ENCODE results near the gene TAF4. TPM values are rescaled to one million over a fixed set of nuclear protein-coding genes. Genes with fewer than 3 reads are reported as not detected.
A peak's percentile ranks its signal among the peaks of the same experiment; 100 is the strongest.

Gene TAF4
- total RNA-seq, 1 donor from 2014 or later, result 6.5 TPM

DNA sequence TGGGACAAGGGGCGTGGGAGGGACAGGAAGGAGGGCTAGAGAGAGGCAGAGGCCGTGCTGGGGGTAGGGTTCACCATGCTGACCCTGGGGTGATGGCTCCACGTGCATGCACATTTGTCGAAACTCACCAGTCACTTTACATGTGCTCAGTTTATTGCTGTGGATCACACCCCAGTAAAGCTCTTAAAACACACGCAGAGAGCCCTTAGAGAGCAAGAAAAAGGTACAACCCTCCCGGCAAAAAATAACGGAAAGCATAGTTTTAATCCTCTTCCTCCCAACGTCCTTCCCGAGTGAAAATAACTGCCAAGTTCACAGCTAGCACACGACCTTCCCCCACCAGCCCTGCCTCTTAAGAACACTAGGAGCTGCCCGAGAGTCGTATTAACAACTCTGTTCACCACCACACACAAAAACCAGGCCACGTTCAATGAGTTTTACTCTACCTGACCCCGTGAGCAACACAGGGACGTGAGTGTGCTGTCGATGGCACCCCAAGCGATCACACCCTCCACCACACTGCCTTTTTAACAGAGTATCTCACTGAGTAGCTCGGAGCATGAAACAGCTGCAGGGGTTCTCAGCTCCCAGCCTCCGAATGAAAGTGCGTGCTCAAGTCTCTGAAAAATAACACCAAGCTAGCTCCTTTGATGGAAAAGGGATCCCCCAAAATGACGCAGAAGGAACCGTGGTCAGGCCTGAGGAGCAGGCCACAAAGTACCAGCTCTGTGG lies 39.7 kb downstream of the TAF4 start:
- TF ChIP-seq, protein P1, sequence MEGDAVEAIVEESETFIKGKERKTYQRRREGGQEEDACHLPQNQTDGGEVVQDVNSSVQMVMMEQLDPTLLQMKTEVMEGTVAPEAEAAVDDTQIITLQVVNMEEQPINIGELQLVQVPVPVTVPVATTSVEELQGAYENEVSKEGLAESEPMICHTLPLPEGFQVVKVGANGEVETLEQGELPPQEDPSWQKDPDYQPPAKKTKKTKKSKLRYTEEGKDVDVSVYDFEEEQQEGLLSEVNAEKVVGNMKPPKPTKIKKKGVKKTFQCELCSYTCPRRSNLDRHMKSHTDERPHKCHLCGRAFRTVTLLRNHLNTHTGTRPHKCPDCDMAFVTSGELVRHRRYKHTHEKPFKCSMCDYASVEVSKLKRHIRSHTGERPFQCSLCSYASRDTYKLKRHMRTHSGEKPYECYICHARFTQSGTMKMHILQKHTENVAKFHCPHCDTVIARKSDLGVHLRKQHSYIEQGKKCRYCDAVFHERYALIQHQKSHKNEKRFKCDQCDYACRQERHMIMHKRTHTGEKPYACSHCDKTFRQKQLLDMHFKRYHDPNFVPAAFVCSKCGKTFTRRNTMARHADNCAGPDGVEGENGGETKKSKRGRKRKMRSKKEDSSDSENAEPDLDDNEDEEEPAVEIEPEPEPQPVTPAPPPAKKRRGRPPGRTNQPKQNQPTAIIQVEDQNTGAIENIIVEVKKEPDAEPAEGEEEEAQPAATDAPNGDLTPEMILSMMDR (conservative IDR thresholded peaks at IDR 0.05; ENCODE audit: low read depth, low read length), result peak; percentile 83
- DNase-seq (ENCODE audit: low read depth), result peak; percentile 35

DNA sequence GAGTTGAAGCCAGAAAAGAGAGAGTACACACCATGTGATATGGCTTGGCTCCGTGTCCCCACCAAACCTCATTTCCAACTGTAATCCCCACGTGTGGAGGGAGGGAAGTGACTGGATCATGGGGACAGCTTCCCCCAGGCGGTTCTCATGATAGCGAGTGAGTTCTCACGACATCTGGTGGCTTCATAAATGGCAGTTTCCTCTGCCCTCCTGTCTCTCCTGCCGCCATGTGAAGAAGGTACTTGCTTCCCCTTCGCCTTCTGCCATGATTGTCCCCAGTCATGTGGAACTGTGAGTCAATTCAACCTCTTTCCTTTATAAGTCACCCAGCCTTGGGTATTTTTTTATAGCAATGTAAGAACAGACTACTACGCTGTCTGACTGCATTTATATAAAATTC lies 40.3 kb downstream of the TAF4 start:
- DNase-seq (ENCODE audit: low read depth), result no peak
- H3K4me3 ChIP-seq (ENCODE audit: low read depth, low read length), result no peak overlapping the region
- TF ChIP-seq, protein P1 (conservative IDR thresholded peaks at IDR 0.05; ENCODE audit: low read depth, low read length), result no peak

More for the DNA sequence above, 39.7 kb downstream of the TAF4 start:
- H3K4me3 ChIP-seq (ENCODE audit: low read depth, low read length), result no peak overlapping the region

DNA sequence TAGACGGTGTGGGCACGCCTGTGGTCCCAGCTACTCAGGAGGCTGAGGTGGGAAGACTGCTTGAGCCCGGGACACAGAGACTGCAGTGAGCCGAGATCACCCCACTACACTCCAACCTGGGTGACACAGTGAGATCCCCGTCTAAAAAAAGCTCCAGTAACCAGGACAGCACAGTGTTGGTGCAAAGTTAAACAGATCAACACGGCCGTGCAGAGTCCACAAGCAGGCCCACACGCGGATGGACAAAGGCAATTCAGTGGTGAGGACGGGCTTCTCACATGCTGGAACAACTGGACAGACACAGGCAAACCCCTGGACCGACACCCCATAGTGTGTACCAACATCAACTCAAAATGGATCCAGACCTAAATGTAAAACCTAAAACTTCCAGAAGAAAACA lies 41.7 kb downstream of the TAF4 start:
- TF ChIP-seq, protein P1 (conservative IDR thresholded peaks at IDR 0.05; ENCODE audit: low read depth, low read length), result no peak
- no peak overlapping the region for H3K4me3 ChIP-seq (ENCODE audit: low read depth, low read length)
- no peak for DNase-seq (ENCODE audit: low read depth)

DNA sequence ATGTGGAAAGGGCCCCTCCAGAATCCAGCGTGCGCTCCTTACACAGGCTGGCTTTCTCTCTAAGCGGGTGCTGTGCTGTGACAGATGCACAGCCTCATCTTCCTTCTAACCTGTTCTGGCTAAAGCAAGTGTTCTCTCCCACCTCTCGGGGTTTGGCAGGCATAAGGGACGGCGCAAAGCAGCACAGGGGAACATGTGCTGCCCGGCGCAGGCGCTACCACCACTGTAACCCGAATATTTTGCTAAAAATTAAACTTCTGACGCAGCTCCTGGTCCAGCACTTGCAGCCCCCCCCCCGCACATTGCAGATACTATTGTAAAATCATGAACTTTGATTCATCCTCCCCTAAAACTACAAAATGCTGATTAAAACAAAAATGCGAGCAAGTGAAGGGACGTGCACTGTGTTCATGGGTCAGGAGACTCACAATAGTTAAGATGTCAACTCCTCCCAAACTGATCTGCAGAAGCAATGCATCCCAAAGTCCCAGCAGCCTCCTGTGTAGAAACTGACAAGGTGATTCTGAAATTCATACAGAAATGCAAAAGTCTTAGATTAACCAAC lies 43.0 kb downstream of the TAF4 start:
- no peak overlapping the region for H3K4me3 ChIP-seq (ENCODE audit: low read depth, low read length)
- TF ChIP-seq, protein P1 (conservative IDR thresholded peaks at IDR 0.05; ENCODE audit: low read depth, low read length), result no peak
- no peak for DNase-seq (ENCODE audit: low read depth)

DNA sequence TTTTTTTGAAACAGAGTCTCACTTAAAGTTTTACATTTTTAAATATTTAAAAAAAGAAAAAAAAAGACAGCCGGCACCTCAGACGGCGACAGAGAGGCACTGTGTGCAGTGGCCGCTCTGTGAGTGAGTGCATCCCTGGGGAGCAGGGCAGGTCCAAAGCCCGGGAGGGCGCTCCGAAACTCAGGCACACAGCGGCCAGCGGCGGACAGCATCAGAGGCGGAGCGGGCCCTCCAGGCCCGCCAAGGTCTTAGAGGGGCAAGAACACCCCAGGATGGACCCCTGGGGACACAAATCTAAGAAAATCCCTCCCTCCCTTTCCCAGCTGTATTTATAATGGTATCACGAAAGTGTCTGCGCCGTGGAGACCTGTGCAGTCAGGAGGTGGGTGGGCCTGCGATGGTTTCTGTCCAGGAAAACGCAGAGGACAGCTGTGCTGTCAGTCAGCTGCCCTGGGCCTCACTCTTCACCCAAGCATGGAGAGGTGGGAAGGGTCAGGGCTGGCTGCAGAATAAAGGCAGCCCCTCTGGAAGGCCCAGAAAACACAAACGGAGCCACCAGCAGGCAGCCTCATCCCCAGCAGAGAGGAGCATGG lies 43.8 kb downstream of the TAF4 start:
- no peak for DNase-seq (ENCODE audit: low read depth)
- TF ChIP-seq, protein P1 (conservative IDR thresholded peaks at IDR 0.05; ENCODE audit: low read depth, low read length), result no peak
- H3K4me3 ChIP-seq (ENCODE audit: low read depth, low read length), result no peak overlapping the region

DNA sequence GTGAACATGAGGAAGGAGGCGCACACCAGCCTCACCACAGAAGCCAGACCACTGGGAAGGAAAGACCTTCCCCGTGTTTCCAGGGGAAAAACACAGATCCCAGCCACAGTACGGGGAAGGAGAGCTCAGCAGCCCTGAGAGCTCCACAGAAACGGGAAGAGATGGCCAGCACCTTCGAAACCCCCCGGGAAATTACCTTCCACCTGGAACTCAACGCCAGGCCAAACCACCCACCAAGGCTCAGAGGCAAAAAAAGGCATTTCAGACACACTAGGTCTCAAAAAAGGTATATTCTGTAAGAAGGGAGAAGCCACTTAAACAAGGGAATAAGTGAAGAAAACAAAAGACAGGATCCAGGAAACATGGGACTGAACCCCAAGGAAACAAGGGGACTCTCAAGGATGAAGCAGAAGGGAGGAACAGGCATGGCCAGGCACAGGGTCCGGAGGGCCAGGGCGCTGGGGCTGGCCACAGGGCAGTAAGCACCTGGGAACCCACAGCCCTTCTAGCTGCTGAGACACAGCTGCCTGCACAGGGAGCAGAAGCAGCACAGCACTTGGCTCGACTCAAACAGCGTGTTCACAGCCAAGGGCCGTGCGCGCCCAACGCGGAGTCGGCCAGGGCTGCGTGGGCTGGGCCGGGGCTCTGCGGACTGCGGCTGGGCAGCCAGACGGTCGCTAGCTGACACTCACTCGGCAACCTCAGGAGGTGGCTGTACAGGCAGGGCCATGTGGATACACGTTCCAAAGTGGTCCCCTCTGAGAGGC lies 44.6 kb downstream of the TAF4 start:
- no peak for DNase-seq (ENCODE audit: low read depth)

More for the DNA sequence above, 44.6 kb downstream of the TAF4 start:
- TF ChIP-seq, protein P1 (conservative IDR thresholded peaks at IDR 0.05; ENCODE audit: low read depth, low read length), result no peak
- no peak overlapping the region for H3K4me3 ChIP-seq (ENCODE audit: low read depth, low read length)
